Right atrium auricular region (tissue), 2 donors: Measurements from ENCODE around the gene ZNF382. TPM values are rescaled to one million over a fixed set of nuclear protein-coding genes. Genes with fewer than 3 reads are reported as not detected.

Source experiments
- DNase-seq: peaks from one replicate; pipeline ENCODE4 v3.0.0-alpha.2; 2019; ENCODE audit warnings: low spot score
- H3K27ac ChIP-seq, 2 donors: fragments of 200-600 bp; sonication (generic); 1 replicate in 1 of 2; 2 replicates in 1 of 2; pipeline ENCODE4 v1.5.1; 2016 to 2019
- H3K27me3 ChIP-seq, 2 donors: fragments of 200-600 bp; sonication (generic); one replicate each; pipeline versions ENCODE4 v1.5.1 to v1.6.0; 2017 to 2019
- H3K36me3 ChIP-seq: fragments of 200-600 bp; sonication (generic); one replicate; pipeline ENCODE4 v1.5.1; 2016
- H3K4me1 ChIP-seq, 2 donors: fragments of 200-600 bp; sonication (generic); one replicate each; pipeline versions ENCODE4 v1.5.1 to v1.6.0; 2017 to 2019
- H3K4me3 ChIP-seq, 2 donors: fragments of 200-600 bp; sonication (generic); 1 replicate in 1 of 2; 2 replicates in 1 of 2; pipeline ENCODE4 v1.5.1; 2017 to 2019; ENCODE audit warnings: mild to moderate bottlenecking in 1 of 2, moderate library complexity in 1 of 2
- H3K9me3 ChIP-seq, 2 donors: fragments of 200-600 bp; sonication (generic); one replicate each; pipeline ENCODE4 v1.5.1; 2019
- total RNA-seq, 2 donors: library from RNA; depleted of rRNA; stranded (reverse); fragments of >200 nt; gene quantifications; one replicate each; pipeline ENCODE4 v1.1.0, GENCODE V29; 2016
- TF ChIP-seq, protein P1 (sequence below), 2 donors: fragments of 200-600 bp; sonication (generic); IDR thresholded peaks; one replicate each; pipeline ENCODE4 v1.5.1; 2019; ENCODE audit warnings: antibody characterized with exemption in 2 of 2

ZNF382 gene
- total RNA-seq, 2 donors from 2014 or later: 9.8 to 11.9 TPM

DNA sequence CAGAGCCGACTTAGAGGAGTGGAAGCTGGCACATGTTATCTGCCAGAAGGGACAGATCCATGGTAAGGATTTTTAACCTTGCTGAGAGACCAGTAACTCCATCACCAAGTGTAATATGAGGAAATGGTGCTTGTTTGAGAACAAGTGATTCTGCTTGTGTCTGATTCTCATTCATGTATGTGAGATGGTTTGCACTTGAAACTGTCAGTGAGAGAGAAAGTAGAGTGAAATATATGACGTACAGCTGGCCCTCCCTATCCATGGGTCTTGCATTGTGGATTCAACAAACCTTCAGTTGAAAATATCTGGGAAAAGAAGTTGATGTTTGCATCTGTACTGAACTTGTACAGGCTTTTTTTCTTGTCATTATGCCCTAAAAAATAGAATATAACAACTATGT is 63.5 kb downstream of the ZNF382 start:
- Histone ChIP-seq H3K4me1 (peaks cover 0 to 18% of the 10 kb centered on the region in 2 donors), H3K27me3 (no peaks in the 10 kb centered on the region), H3K4me3 (no peak overlapping the region), H3K9me3 (peaks cover 0 to 38% of the 10 kb centered on the region in 2 donors), H3K27ac (no peak overlapping the region), H3K36me3 (peaks cover 14% of the 10 kb centered on the region)
- DNase-seq: no peak
- TF ChIP-seq, protein P1, sequence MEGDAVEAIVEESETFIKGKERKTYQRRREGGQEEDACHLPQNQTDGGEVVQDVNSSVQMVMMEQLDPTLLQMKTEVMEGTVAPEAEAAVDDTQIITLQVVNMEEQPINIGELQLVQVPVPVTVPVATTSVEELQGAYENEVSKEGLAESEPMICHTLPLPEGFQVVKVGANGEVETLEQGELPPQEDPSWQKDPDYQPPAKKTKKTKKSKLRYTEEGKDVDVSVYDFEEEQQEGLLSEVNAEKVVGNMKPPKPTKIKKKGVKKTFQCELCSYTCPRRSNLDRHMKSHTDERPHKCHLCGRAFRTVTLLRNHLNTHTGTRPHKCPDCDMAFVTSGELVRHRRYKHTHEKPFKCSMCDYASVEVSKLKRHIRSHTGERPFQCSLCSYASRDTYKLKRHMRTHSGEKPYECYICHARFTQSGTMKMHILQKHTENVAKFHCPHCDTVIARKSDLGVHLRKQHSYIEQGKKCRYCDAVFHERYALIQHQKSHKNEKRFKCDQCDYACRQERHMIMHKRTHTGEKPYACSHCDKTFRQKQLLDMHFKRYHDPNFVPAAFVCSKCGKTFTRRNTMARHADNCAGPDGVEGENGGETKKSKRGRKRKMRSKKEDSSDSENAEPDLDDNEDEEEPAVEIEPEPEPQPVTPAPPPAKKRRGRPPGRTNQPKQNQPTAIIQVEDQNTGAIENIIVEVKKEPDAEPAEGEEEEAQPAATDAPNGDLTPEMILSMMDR (IDR thresholded peaks at IDR 0.05): no peak

DNA sequence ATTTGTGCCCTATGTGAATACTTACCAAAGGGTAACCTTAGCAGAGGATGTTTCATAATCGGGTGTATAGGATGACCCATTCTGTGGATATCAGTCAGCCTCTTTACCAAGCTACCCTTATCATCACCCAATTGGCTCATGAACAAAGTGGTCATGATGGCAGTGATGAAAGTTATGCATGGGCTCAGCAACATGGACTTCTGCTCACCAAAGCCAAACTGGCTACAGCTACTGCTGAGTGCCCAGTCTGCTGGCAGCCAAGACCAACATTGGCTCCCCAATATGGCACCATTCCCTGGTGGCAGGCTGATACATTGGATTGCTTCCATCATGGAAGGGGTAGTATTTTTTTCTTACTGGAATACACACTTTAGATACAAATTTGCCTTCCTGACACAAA is 67.3 kb downstream of the ZNF382 start:
- TF ChIP-seq, protein P1 (IDR thresholded peaks at IDR 0.05): no peak
- Histone ChIP-seq H3K27ac (no peak overlapping the region), H3K4me1 (peaks cover 0 to 10% of the 10 kb centered on the region in 2 donors), H3K36me3 (no peaks in the 10 kb centered on the region), H3K27me3 (no peaks in the 10 kb centered on the region), H3K9me3 (peaks cover 0 to 50% of the 10 kb centered on the region in 2 donors), H3K4me3 (no peak overlapping the region)
- DNase-seq: no peak

DNA sequence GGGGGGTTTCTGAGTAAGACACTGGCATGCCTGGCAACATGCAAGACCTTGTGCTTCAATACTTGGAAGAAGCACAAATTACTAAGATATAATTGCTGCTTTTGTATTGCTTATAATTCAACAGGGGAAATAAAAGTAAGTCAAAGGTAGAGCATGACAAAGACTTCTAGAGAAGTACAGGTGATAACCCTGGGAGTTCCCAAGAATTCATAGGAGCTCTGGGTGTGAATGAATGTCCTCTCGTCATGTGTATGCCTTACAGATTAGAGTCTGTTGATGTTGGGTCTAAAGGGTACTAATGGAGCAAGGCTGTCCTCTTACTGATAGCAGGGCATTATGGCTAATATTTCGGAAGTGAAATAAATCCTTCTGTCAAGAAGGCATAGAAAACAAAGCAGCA is 69.1 kb downstream of the ZNF382 start:
- H3K9me3 ChIP-seq: peaks cover 0 to 63% of the 10 kb centered on the region in 2 donors
- no peak overlapping the region for H3K27ac ChIP-seq
- no peaks in the 10 kb centered on the region for H3K4me1 ChIP-seq
- no peak for DNase-seq
- no peak overlapping the region for H3K4me3 ChIP-seq
- TF ChIP-seq, protein P1 (IDR thresholded peaks at IDR 0.05): no peak
- peaks cover 14% of the 10 kb centered on the region for H3K36me3 ChIP-seq
- H3K27me3 ChIP-seq: no peaks in the 10 kb centered on the region

DNA sequence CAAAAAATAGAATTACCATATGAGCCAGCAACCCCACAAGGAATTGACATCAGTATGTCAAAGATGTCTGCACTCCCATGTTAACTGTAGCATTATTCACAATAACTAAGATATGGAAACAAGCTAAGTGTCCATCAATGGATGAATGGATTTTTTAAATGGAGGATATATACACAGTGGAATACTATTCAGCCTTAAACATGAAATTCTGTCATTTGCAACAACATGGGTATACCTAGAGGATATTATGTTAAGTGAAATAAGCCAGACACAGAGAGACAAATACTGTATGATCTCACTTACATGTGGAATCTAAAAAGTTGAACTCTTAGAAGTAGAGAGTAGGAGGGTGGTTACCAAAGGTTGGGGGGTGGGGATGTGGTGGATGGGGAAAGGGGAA is 74.3 kb downstream of the ZNF382 start:
- Histone ChIP-seq H3K27ac (no peak overlapping the region), H3K9me3 (peaks cover 0 to 38% of the 10 kb centered on the region in 2 donors), H3K27me3 (no peaks in the 10 kb centered on the region), H3K4me1 (no peaks in the 10 kb centered on the region), H3K4me3 (no peak overlapping the region), H3K36me3 (peaks cover 14% of the 10 kb centered on the region)
- no peak for DNase-seq
- TF ChIP-seq, protein P1 (IDR thresholded peaks at IDR 0.05): no peak

Other genes with a start within 250 kb of the ZNF382 start
- 1 to 10 TPM; 1.3 to 1.5 TPM for gene ZFP14, start 226.1 kb upstream of the ZNF382 start, total RNA-seq
- 1 to 10 TPM; 4.6 to 4.7 TPM for gene ZFP82, start 186.7 kb upstream of the ZNF382 start, total RNA-seq
- gene ZNF566, start 115.8 kb upstream of the ZNF382 start, total RNA-seq: 10 to 100 TPM in 1 of 2 donors, 1 to 10 TPM in 1; 5.5 to 10.2 TPM
- gene ZNF260, start 77.0 kb upstream of the ZNF382 start, total RNA-seq: 1 to 10 TPM; 5.2 to 9.6 TPM
- gene ZNF529, start 32.0 kb upstream of the ZNF382 start, total RNA-seq: 10 to 100 TPM; 10.8 to 11.5 TPM
- 1 to 10 TPM; 6.2 to 6.4 TPM for gene ZNF461, start 61.5 kb downstream of the ZNF382 start, total RNA-seq
- 1 to 10 TPM; 4.0 to 5.6 TPM for gene ZNF567, start 82.3 kb downstream of the ZNF382 start, total RNA-seq
- gene ZNF850, start 167.5 kb downstream of the ZNF382 start, total RNA-seq: 1 to 10 TPM; 4.9 to 5.2 TPM
- 1 to 10 TPM; 4.4 to 6.0 TPM for gene ZNF790, start 233.1 kb downstream of the ZNF382 start, total RNA-seq
- gene ZNF345, start 245.6 kb downstream of the ZNF382 start, total RNA-seq: under 1 TPM; 0.85 to 0.98 TPM